ENCODE results near the gene LCN15. TPM values are rescaled to one million over a fixed set of nuclear protein-coding genes. Genes with fewer than 3 reads are reported as not detected.

LCN15 gene
- total and polyA plus RNA-seq, 2 of the 13 experiments (the other 11 are each of a cell fraction or from before 2014, with no cell fraction given) = 1.3 to 53.7 TPM

DNA sequence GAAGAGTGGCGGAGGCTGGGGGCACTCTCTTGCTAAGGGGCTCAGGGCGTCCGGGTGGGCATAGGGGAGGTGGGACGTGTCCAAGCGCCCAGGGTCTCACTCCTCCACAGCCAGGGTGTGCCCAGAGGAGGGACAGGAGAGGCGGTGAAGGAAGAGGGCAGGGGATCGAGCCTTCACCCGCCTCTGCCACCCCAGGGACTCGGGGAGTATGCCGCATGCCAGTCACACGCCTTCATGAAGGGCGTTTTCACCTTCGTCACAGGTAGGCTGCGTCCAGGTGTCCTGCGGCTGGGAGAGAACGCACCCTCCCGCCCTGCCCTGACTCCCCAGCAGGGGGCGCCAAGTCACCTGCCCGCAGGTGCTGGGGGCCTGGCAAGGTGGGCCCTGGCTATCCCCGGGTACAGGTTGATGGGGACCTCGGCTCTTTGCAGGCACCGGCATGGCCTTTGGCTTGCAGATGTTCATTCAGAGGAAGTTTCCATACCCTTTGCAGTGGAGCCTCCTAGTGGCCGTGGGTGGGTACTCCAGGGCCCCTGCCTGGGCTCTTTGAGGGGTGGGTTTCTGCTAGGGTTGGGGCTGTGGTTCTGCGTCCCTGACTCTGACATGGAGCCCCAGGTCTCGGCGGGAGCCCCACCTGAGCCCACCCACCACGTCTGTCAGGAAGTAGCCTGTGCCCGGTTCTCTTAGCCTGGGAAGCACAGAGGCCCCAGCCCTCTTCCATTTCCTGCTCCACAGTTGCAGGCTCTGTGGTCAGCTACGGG is 27.4 kb upstream of the LCN15 start (continued):
- no peak for TF ChIP-seq ZSCAN5A (CRISPR knock-in tag; IDR thresholded peaks at IDR 0.05; ENCODE audit: borderline replicate concordance)
- TF ChIP-seq ZNF451 (CRISPR knock-in tag; IDR thresholded peaks at IDR 0.05) = peak; percentile 84; the same call in 1 of the 2 replicates
- no peak for TF ChIP-seq RFXANK (CRISPR knock-in tag; IDR thresholded peaks at IDR 0.05)
- TF ChIP-seq CBFB (CRISPR knock-in tag; IDR thresholded peaks at IDR 0.05) = no peak
- TF ChIP-seq, protein P1, sequence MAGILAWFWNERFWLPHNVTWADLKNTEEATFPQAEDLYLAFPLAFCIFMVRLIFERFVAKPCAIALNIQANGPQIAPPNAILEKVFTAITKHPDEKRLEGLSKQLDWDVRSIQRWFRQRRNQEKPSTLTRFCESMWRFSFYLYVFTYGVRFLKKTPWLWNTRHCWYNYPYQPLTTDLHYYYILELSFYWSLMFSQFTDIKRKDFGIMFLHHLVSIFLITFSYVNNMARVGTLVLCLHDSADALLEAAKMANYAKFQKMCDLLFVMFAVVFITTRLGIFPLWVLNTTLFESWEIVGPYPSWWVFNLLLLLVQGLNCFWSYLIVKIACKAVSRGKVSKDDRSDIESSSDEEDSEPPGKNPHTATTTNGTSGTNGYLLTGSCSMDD (CRISPR knock-in tag; IDR thresholded peaks at IDR 0.05) = no peak
- TF ChIP-seq, protein P2, sequence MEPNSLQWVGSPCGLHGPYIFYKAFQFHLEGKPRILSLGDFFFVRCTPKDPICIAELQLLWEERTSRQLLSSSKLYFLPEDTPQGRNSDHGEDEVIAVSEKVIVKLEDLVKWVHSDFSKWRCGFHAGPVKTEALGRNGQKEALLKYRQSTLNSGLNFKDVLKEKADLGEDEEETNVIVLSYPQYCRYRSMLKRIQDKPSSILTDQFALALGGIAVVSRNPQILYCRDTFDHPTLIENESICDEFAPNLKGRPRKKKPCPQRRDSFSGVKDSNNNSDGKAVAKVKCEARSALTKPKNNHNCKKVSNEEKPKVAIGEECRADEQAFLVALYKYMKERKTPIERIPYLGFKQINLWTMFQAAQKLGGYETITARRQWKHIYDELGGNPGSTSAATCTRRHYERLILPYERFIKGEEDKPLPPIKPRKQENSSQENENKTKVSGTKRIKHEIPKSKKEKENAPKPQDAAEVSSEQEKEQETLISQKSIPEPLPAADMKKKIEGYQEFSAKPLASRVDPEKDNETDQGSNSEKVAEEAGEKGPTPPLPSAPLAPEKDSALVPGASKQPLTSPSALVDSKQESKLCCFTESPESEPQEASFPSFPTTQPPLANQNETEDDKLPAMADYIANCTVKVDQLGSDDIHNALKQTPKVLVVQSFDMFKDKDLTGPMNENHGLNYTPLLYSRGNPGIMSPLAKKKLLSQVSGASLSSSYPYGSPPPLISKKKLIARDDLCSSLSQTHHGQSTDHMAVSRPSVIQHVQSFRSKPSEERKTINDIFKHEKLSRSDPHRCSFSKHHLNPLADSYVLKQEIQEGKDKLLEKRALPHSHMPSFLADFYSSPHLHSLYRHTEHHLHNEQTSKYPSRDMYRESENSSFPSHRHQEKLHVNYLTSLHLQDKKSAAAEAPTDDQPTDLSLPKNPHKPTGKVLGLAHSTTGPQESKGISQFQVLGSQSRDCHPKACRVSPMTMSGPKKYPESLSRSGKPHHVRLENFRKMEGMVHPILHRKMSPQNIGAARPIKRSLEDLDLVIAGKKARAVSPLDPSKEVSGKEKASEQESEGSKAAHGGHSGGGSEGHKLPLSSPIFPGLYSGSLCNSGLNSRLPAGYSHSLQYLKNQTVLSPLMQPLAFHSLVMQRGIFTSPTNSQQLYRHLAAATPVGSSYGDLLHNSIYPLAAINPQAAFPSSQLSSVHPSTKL (CRISPR knock-in tag; IDR thresholded peaks at IDR 0.05) = no peak
- no peak for TF ChIP-seq SIX4 (CRISPR knock-in tag; IDR thresholded peaks at IDR 0.05)
- no peak; the same call in 1 of the 2 replicates for TF ChIP-seq POLR2AphosphoS5 (IDR thresholded peaks at IDR 0.05; ENCODE audit: low read depth, low read length)
- TF ChIP-seq ZBTB3 (CRISPR knock-in tag; IDR thresholded peaks at IDR 0.05; ENCODE audit: borderline replicate concordance, low read depth) = peak; percentile 32; the same call in 1 of the 2 replicates
- no peak for TF ChIP-seq TCF12 (IDR thresholded peaks at IDR 0.05)
- TF ChIP-seq TCF12 (CRISPR knock-in tag; IDR thresholded peaks at IDR 0.05) = peak; percentile 37; the same call in 1 of the 2 replicates
- TF ChIP-seq ZNF282 (IDR thresholded peaks at IDR 0.05; ENCODE audit: partially characterized antibody) = no peak
- TF ChIP-seq, protein P3, sequence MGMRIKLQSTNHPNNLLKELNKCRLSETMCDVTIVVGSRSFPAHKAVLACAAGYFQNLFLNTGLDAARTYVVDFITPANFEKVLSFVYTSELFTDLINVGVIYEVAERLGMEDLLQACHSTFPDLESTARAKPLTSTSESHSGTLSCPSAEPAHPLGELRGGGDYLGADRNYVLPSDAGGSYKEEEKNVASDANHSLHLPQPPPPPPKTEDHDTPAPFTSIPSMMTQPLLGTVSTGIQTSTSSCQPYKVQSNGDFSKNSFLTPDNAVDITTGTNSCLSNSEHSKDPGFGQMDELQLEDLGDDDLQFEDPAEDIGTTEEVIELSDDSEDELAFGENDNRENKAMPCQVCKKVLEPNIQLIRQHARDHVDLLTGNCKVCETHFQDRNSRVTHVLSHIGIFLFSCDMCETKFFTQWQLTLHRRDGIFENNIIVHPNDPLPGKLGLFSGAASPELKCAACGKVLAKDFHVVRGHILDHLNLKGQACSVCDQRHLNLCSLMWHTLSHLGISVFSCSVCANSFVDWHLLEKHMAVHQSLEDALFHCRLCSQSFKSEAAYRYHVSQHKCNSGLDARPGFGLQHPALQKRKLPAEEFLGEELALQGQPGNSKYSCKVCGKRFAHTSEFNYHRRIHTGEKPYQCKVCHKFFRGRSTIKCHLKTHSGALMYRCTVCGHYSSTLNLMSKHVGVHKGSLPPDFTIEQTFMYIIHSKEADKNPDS (CRISPR knock-in tag; IDR thresholded peaks at IDR 0.05) = peak; percentile 67; the same call in 1 of the 2 replicates
- TF ChIP-seq ZNF205 (CRISPR knock-in tag; IDR thresholded peaks at IDR 0.05) = no peak
- peak; percentile 91 for TF ChIP-seq RBFOX2 (IDR thresholded peaks at IDR 0.05; ENCODE audit: low read depth, low read length)
- TF ChIP-seq BHLHE40 (IDR thresholded peaks at IDR 0.05; ENCODE audit: low read length) = no peak
- TF ChIP-seq MYNN (CRISPR knock-in tag; IDR thresholded peaks at IDR 0.05; ENCODE audit: low read depth) = no peak
- peak; percentile 59 for TF ChIP-seq TAF1 (CRISPR knock-in tag; IDR thresholded peaks at IDR 0.05)
- TF ChIP-seq ZBTB8A (CRISPR knock-in tag; IDR thresholded peaks at IDR 0.05; ENCODE audit: borderline replicate concordance, low read depth) = no peak
- TF ChIP-seq, protein P4, sequence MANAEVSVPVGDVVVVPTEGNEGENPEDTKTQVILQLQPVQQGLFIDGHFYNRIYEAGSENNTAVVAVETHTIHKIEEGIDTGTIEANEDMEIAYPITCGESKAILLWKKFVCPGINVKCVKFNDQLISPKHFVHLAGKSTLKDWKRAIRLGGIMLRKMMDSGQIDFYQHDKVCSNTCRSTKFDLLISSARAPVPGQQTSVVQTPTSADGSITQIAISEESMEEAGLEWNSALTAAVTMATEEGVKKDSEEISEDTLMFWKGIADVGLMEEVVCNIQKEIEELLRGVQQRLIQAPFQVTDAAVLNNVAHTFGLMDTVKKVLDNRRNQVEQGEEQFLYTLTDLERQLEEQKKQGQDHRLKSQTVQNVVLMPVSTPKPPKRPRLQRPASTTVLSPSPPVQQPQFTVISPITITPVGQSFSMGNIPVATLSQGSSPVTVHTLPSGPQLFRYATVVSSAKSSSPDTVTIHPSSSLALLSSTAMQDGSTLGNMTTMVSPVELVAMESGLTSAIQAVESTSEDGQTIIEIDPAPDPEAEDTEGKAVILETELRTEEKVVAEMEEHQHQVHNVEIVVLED (CRISPR knock-in tag; IDR thresholded peaks at IDR 0.05; ENCODE audit: borderline replicate concordance) = no peak; the same call in 1 of the 2 replicates
